Right cardiac atrium (tissue), 5 donors: Measurements from ENCODE around the gene NUAK1. TPM values are rescaled to one million over a fixed set of nuclear protein-coding genes. Genes with fewer than 3 reads are reported as not detected.
A peak's percentile ranks its signal among the peaks of the same experiment; 100 is the strongest.

ENCODE experiments used
- ATAC-seq, 2 donors: fragments of 200-7000 bp; cut with Tn5 transposase; one replicate each; pipeline versions ENCODE4 v1.8.0 to v1.9.1; 2020; ENCODE audit warnings: moderate library complexity in 2 of 2, mild to moderate bottlenecking in 1 of 2
- DNase-seq, 3 donors: peaks; one replicate each; pipeline ENCODE4 v3.0.0-alpha.2; 2020
- H3K27ac ChIP-seq: one replicate; pipeline ENCODE4 v1.5.1; 2013; ENCODE audit warnings: mild to moderate bottlenecking, low read length, control low read depth, moderate library complexity
- H3K27me3 ChIP-seq: one replicate; pipeline ENCODE4 v1.6.1; 2013; ENCODE audit not compliant: control insufficient read depth, insufficient read depth
- H3K4me1 ChIP-seq: one replicate; pipeline ENCODE4 v1.6.1; 2013; ENCODE audit warnings: low read length; ENCODE audit not compliant: control insufficient read depth, insufficient read depth
- H3K4me3 ChIP-seq: one replicate; pipeline ENCODE4 v1.5.1; 2013; ENCODE audit warnings: low read length, control low read depth
- H3K9me3 ChIP-seq: one replicate; pipeline ENCODE4 v1.6.1; 2013; ENCODE audit warnings: low read length; ENCODE audit not compliant: control insufficient read depth
- WGBS: extraction: QIAGEN DNeasy Blood & Tissue Kit; methylation state at CpG from one replicate; pipeline ENCODE4 v1.1.7; 2013; 5-methylcytosine and 5-hydroxymethylcytosine counted together
- intact Hi-C, 4 donors: fragments of 100-400 bp; cut with DNase I; formaldehyde crosslinking; loops; one replicate each; pipeline versions ENCODE4 v1.11.0 to v1.14.0; 2022 to 2023
- polyA plus RNA-seq: library from polyadenylated mRNA; stranded (reverse); fragments of 200-250 nt; gene quantifications from one replicate; pipeline ENCODE4 v1.2.3, GENCODE V29; 2013
- total RNA-seq, 4 donors: library from RNA; stranded (reverse); fragmentation: NEBNext Ultra II Directional; extraction: Animal tissue kit (Norgen Biotek cat#: 25700); gene quantifications; one replicate each; pipeline ENCODE4 v1.2.1, GENCODE V29; 2021
- donor health status: healthy with polysubstance abuse.
- donor health status: DM: no; HTN: yes; CAD: no.
- donor health status: DM: no; HTN: no; CAD: no.
- donor health status: DM: no; HTN: yes; CAD: no; lungs with severe emphysema.
- donor health status: DM: yes; HTN: yes; CAD: no.

NUAK1 gene
- total and polyA plus RNA-seq, 5 donors: 10.0 to 30.2 (median 22.6) TPM

- 60% methylated on average over 5 of the region's 5 CpGs for WGBS
- DNase-seq (no peak), ATAC-seq (no peak)
- Histone ChIP-seq H3K27ac (peak overlapping the region; percentile 91), H3K9me3 (no peaks in the 10 kb centered on the region), H3K4me3 (no peak overlapping the region), H3K27me3 (no peaks in the 10 kb centered on the region), H3K4me1 (peaks cover 27% of the 10 kb centered on the region)
- intact Hi-C loops: no loop called here
Observed at GRCh38 chr12:106080791-106081170, 58.0 kb downstream of the NUAK1 start.

- Histone ChIP-seq H3K4me3 (no peak overlapping the region), H3K27me3 (no peaks in the 10 kb centered on the region), H3K27ac (peak overlapping the region; percentile 91), H3K4me1 (peaks cover 27% of the 10 kb centered on the region), H3K9me3 (no peaks in the 10 kb centered on the region)
- 16% methylated on average over 9 of the region's 9 CpGs for WGBS
- ATAC-seq (peak; percentile 68 to 75), DNase-seq (peak in 1 of 3 donors; percentile 60)
- intact Hi-C loops: no loop called here
Observed at GRCh38 chr12:106080041-106080790, 58.5 kb downstream of the NUAK1 start.

GRCh38 chr12:106079148-106079738 lies 59.5 kb downstream of the NUAK1 start:
- Histone ChIP-seq H3K4me1 (peaks cover 35% of the 10 kb centered on the region), H3K9me3 (no peaks in the 10 kb centered on the region), H3K4me3 (no peak overlapping the region), H3K27ac (peak overlapping the region; percentile 32), H3K27me3 (no peaks in the 10 kb centered on the region)
- intact Hi-C loops: no loop called here
- no peak for DNase-seq
- 66% methylated on average over 1 of the region's 1 CpG for WGBS
- ATAC-seq: no peak

- Histone ChIP-seq H3K4me1 (peaks cover 35% of the 10 kb centered on the region), H3K27me3 (no peaks in the 10 kb centered on the region), H3K4me3 (no peak overlapping the region), H3K9me3 (no peaks in the 10 kb centered on the region), H3K27ac (peak overlapping the region; percentile 6)
- DNase-seq (peak; percentile 64 to 82 (median 77)), ATAC-seq (peak; percentile 63 to 72)
- intact Hi-C loops: no loop called here
- WGBS: 58% methylated on average over 10 of the region's 10 CpGs
Observed at GRCh38 chr12:106078358-106079010, 60.3 kb downstream of the NUAK1 start.

GRCh38 chr12:106074706-106075392 lies 63.9 kb downstream of the NUAK1 start:
- Histone ChIP-seq H3K4me3 (no peak overlapping the region), H3K4me1 (peaks cover 26% of the 10 kb centered on the region), H3K27ac (peak overlapping the region; percentile 70), H3K9me3 (no peaks in the 10 kb centered on the region), H3K27me3 (no peaks in the 10 kb centered on the region)
- DNase-seq (no peak), ATAC-seq (peak; percentile 35 to 37)
- 40% methylated on average over 11 of the region's 11 CpGs for WGBS
- intact Hi-C loops: no loop called here

GRCh38 chr12:106074361-106074705 lies 64.4 kb downstream of the NUAK1 start:
- WGBS: 71% methylated on average over 1 of the region's 1 CpG
- Histone ChIP-seq H3K4me1 (peaks cover 23% of the 10 kb centered on the region), H3K27me3 (no peaks in the 10 kb centered on the region), H3K4me3 (no peak overlapping the region), H3K9me3 (no peaks in the 10 kb centered on the region), H3K27ac (peak overlapping the region; percentile 70)
- ATAC-seq (no peak), DNase-seq (no peak)
- intact Hi-C loops: no loop called here

GRCh38 chr12:106073179-106073578 lies 65.6 kb downstream of the NUAK1 start:
- WGBS: 96% methylated on average over 3 of the region's 3 CpGs
- Histone ChIP-seq H3K27ac (no peak overlapping the region), H3K27me3 (no peaks in the 10 kb centered on the region), H3K4me1 (peaks cover 14% of the 10 kb centered on the region), H3K9me3 (no peaks in the 10 kb centered on the region), H3K4me3 (no peak overlapping the region)
- ATAC-seq (no peak), DNase-seq (no peak)
- intact Hi-C loops: no loop called here

GRCh38 chr12:106072751-106073150 lies 66.0 kb downstream of the NUAK1 start:
- intact Hi-C loops: no loop called here
- ATAC-seq (no peak), DNase-seq (no peak)
- H3K4me3 ChIP-seq: no peak overlapping the region
- 46% methylated on average over 2 of the region's 2 CpGs for WGBS
- H3K27ac ChIP-seq: no peak overlapping the region
- H3K4me1 ChIP-seq: peaks cover 12% of the 10 kb centered on the region
- no peaks in the 10 kb centered on the region for H3K27me3 ChIP-seq
- no peaks in the 10 kb centered on the region for H3K9me3 ChIP-seq

- intact Hi-C loops: no loop called here
- Histone ChIP-seq H3K4me3 (no peak overlapping the region), H3K4me1 (peaks cover 12% of the 10 kb centered on the region), H3K27ac (no peak overlapping the region), H3K27me3 (no peaks in the 10 kb centered on the region), H3K9me3 (no peaks in the 10 kb centered on the region)
- WGBS: 49% methylated on average over 4 of the region's 4 CpGs
- DNase-seq (no peak), ATAC-seq (no peak)
Observed at GRCh38 chr12:106071686-106072085, 67.1 kb downstream of the NUAK1 start.

GRCh38 chr12:106070611-106071010 lies 68.1 kb downstream of the NUAK1 start:
- DNase-seq (no peak), ATAC-seq (no peak)
- intact Hi-C loops: no loop called here
- H3K4me1 ChIP-seq: peaks cover 12% of the 10 kb centered on the region
- H3K4me3 ChIP-seq: no peak overlapping the region
- H3K27ac ChIP-seq: no peak overlapping the region
- WGBS: over 99% methylated on average over 6 of the region's 6 CpGs
- no peaks in the 10 kb centered on the region for H3K9me3 ChIP-seq
- no peaks in the 10 kb centered on the region for H3K27me3 ChIP-seq

GRCh38 chr12:106070147-106070546 lies 68.6 kb downstream of the NUAK1 start:
- intact Hi-C loops: no loop called here
- 71% methylated on average over 1 of the region's 1 CpG for WGBS
- DNase-seq: no peak
- H3K4me3 ChIP-seq: no peak overlapping the region
- H3K27ac ChIP-seq: no peak overlapping the region
- no peaks in the 10 kb centered on the region for H3K27me3 ChIP-seq
- ATAC-seq: no peak
- peaks cover 12% of the 10 kb centered on the region for H3K4me1 ChIP-seq
- H3K9me3 ChIP-seq: no peaks in the 10 kb centered on the region
